CD1c-positive myeloid dendritic cell (primary cell): Measurements from ENCODE around the gene ORM2.
"Not testable (repeated sequence)": the region's sequence is repeated elsewhere in the genome, so short reads cannot be mapped to it uniquely, and the experiment has no call there.

Experiments
- DNase-seq: peaks from one replicate; pipeline ENCODE4 v3.0.0-alpha.2; 2016; ENCODE audit errors: extremely low spot score

The ORM2 gene

GRCh38 chr9:114314881-114315722 lies 14.6 kb upstream of the ORM2 start:
- DNase-seq = no peak

- peak; percentile 63 for DNase-seq
Measured at GRCh38 chr9:114315723-114316363, 13.8 kb upstream of the ORM2 start.

GRCh38 chr9:114316605-114317230 lies 13.0 kb upstream of the ORM2 start:
- DNase-seq = no peak

- DNase-seq = peak; percentile 53
Measured at GRCh38 chr9:114317665-114318357, 11.9 kb upstream of the ORM2 start.

- DNase-seq = no peak
Measured at GRCh38 chr9:114318416-114318815, 11.3 kb upstream of the ORM2 start.

- no peak for DNase-seq
Measured at GRCh38 chr9:114319147-114319546, 10.5 kb upstream of the ORM2 start.

- not testable (repeated sequence) for DNase-seq
Measured at GRCh38 chr9:114320710-114321109, 9.0 kb upstream of the ORM2 start.

- no peak for DNase-seq
Measured at GRCh38 chr9:114321759-114322158, 7.9 kb upstream of the ORM2 start.

GRCh38 chr9:114322160-114322818 lies 7.4 kb upstream of the ORM2 start:
- not testable (repeated sequence) for DNase-seq

- DNase-seq = not testable (repeated sequence)
Measured at GRCh38 chr9:114322831-114323531, 6.7 kb upstream of the ORM2 start, which contains the start of gene ORM1. TSS of gene ORM1 (plus strand) at chr9:114323098. CDS start at chr9:114323134, 36 bp downstream.

GRCh38 chr9:114323849-114324248 lies 5.8 kb upstream of the ORM2 start:
- not testable (repeated sequence) for DNase-seq

GRCh38 chr9:114324492-114324891 lies 5.2 kb upstream of the ORM2 start:
- no peak for DNase-seq

GRCh38 chr9:114324965-114325364 lies 4.7 kb upstream of the ORM2 start:
- DNase-seq = not testable (repeated sequence)

GRCh38 chr9:114325684-114326254 lies 3.9 kb upstream of the ORM2 start:
- DNase-seq = not testable (repeated sequence)

GRCh38 chr9:114327749-114328148 lies 1.9 kb upstream of the ORM2 start:
- DNase-seq = no peak

GRCh38 chr9:114328357-114328820 lies 1.3 kb upstream of the ORM2 start:
- not testable (repeated sequence) for DNase-seq

- not testable (repeated sequence) for DNase-seq
Measured at GRCh38 chr9:114328937-114329624, 588 bp upstream of the ORM2 start.

- DNase-seq = no peak
Measured at GRCh38 chr9:114330636-114331035, 967 bp downstream of the ORM2 start.
